H9 (cell line): ENCODE results near the gene SEMA3D. TPM values are rescaled to one million over a fixed set of nuclear protein-coding genes. Genes with fewer than 3 reads are reported as not detected.

Experiments
- DNase-seq: peaks from one replicate; pipeline ENCODE4 v3.0.0-alpha.2; 2017
- H2AFZ ChIP-seq: one replicate; pipeline ENCODE4 v1.6.1; 2013; ENCODE audit warnings: mild to moderate bottlenecking, low read length, control low read depth, moderate library complexity
- H2AK5ac ChIP-seq: 2 replicates; pipeline ENCODE4 v1.6.1; 2013; ENCODE audit warnings: low read length, control low read depth, mixed read lengths; ENCODE audit not compliant: insufficient read length
- H2BK120ac ChIP-seq: one replicate; pipeline ENCODE4 v1.6.1; 2013; ENCODE audit warnings: low read depth, mild to moderate bottlenecking, low read length, control low read depth, inconsistent platforms; ENCODE audit not compliant: poor library complexity, severe bottlenecking
- H2BK12ac ChIP-seq: 2 replicates; pipeline ENCODE4 v1.6.1; 2013; ENCODE audit warnings: low read length, control low read depth, mixed read lengths, low read depth; ENCODE audit not compliant: insufficient read length
- H2BK15ac ChIP-seq: 2 replicates; pipeline ENCODE4 v1.6.1; 2013; ENCODE audit warnings: low read depth, low read length, control low read depth
- H2BK20ac ChIP-seq: one replicate; pipeline ENCODE4 v1.6.1; 2013; ENCODE audit warnings: low read depth, mild to moderate bottlenecking, low read length, control low read depth, inconsistent platforms; ENCODE audit not compliant: poor library complexity, severe bottlenecking
- H2BK5ac ChIP-seq: 2 replicates; pipeline ENCODE4 v1.6.1; 2013; ENCODE audit warnings: low read length, control low read depth, mixed read lengths; ENCODE audit not compliant: insufficient read length
- H3K14ac ChIP-seq: 2 replicates; pipeline ENCODE4 v1.6.1; 2013; ENCODE audit warnings: low read length, control low read depth; ENCODE audit not compliant: insufficient read depth
- H3K18ac ChIP-seq: 2 replicates; pipeline ENCODE4 v1.6.1; 2013; ENCODE audit warnings: low read depth, mild to moderate bottlenecking, mixed read lengths, low read length, control low read depth; ENCODE audit not compliant: insufficient read length
- H3K23ac ChIP-seq: 2 replicates; pipeline ENCODE4 v1.6.1; 2013; ENCODE audit warnings: low read length, control low read depth, mixed read lengths, low read depth; ENCODE audit not compliant: insufficient read length
- H3K23me2 ChIP-seq: 2 replicates; pipeline ENCODE4 v1.6.1; 2013; ENCODE audit warnings: low read depth, mild to moderate bottlenecking, mixed read lengths, low read length, control low read depth; ENCODE audit not compliant: insufficient read length, poor library complexity, severe bottlenecking
- H3K27ac ChIP-seq: 2 replicates; pipeline ENCODE4 v1.5.1; 2013; ENCODE audit warnings: low read length, control low read depth, mixed read lengths, low read depth; ENCODE audit not compliant: insufficient read length
- H3K27me3 ChIP-seq: 2 replicates; pipeline ENCODE4 v1.6.1; 2013; ENCODE audit warnings: low read length, control low read depth, inconsistent platforms; ENCODE audit not compliant: insufficient read depth
- H3K4ac ChIP-seq: 2 replicates; pipeline ENCODE4 v1.6.1; 2013; ENCODE audit warnings: low read depth, mild to moderate bottlenecking, control low read depth, inconsistent platforms, low read length, moderate library complexity
- H3K4me1 ChIP-seq: 2 replicates; pipeline ENCODE4 v1.6.1; 2013; ENCODE audit warnings: low read length, control low read depth, inconsistent platforms; ENCODE audit not compliant: insufficient read depth
- H3K4me2 ChIP-seq: 2 replicates; pipeline ENCODE4 v1.6.1; 2013; ENCODE audit warnings: low read length, control low read depth, mixed read lengths; ENCODE audit not compliant: insufficient read length, insufficient read depth
- H3K56ac ChIP-seq: 2 replicates; pipeline ENCODE4 v1.6.1; 2013; ENCODE audit warnings: low read depth, mild to moderate bottlenecking, mixed read lengths, low read length, control low read depth; ENCODE audit not compliant: insufficient read length
- H3K79me1 ChIP-seq: 2 replicates; pipeline ENCODE4 v1.6.1; 2013; ENCODE audit warnings: low read depth, mild to moderate bottlenecking, moderate library complexity, low read length, control low read depth, inconsistent platforms; ENCODE audit not compliant: insufficient read depth, poor library complexity, severe bottlenecking
- H3K79me2 ChIP-seq: 2 replicates; pipeline ENCODE4 v1.6.1; 2013; ENCODE audit warnings: low read length, control low read depth, inconsistent platforms; ENCODE audit not compliant: insufficient read depth
- H3K9ac ChIP-seq: 2 replicates; pipeline ENCODE4 v1.6.1; 2013; ENCODE audit warnings: low read length, control low read depth, mixed read lengths; ENCODE audit not compliant: insufficient read length; ENCODE audit errors: extremely low read depth
- H3K9me3 ChIP-seq: one replicate; pipeline ENCODE4 v1.6.1; 2013; ENCODE audit warnings: low read depth, low read length, inconsistent platforms; ENCODE audit not compliant: control insufficient read depth
- H3T11ph ChIP-seq: one replicate; pipeline ENCODE4 v1.6.1; 2013; ENCODE audit warnings: mild to moderate bottlenecking, low read length, control low read depth, inconsistent platforms
- H4K20me1 ChIP-seq: one replicate; pipeline ENCODE4 v1.6.1; 2013; ENCODE audit not compliant: control insufficient read depth, insufficient read length, insufficient read depth
- H4K5ac ChIP-seq: 2 replicates; pipeline ENCODE4 v1.6.1; 2013; ENCODE audit warnings: low read depth, mild to moderate bottlenecking, mixed read lengths, low read length, control low read depth; ENCODE audit not compliant: insufficient read length
- H4K8ac ChIP-seq: replicated peaks from 2 replicates; pipeline ENCODE4 v1.6.1; 2013; ENCODE audit warnings: low read length, control low read depth, mixed read lengths, low read depth; ENCODE audit not compliant: insufficient read length
- H4K91ac ChIP-seq: 2 replicates; pipeline ENCODE4 v1.6.1; 2013; ENCODE audit warnings: low read depth, mild to moderate bottlenecking, moderate library complexity, mixed read lengths, low read length, control low read depth; ENCODE audit not compliant: insufficient read length
- H3K27ac Mint-ChIP-seq, 3 experiments: 2 replicates in 2 of 3; 3 replicates in 1 of 3; pipeline ENCODE4 v1.8.0; 2020 to 2021; ENCODE audit warnings: mixed read lengths in 3 of 3, mild to moderate bottlenecking in 1 of 3, moderate library complexity in 1 of 3
- H3K27me3 Mint-ChIP-seq: 2 replicates; pipeline ENCODE4 v1.8.0; 2021; ENCODE audit warnings: low read depth, mild to moderate bottlenecking, moderate library complexity, mixed read lengths
- H3K36me3 Mint-ChIP-seq, 3 experiments: 2 replicates in 2 of 3; 3 replicates in 1 of 3; pipeline ENCODE4 v1.8.0; 2020 to 2021; ENCODE audit warnings: low read depth in 3 of 3, mixed read lengths in 3 of 3; ENCODE audit not compliant: insufficient read depth in 1 of 3
- H3K4me1 Mint-ChIP-seq, 2 experiments: 2 replicates each; pipeline ENCODE4 v1.8.0; 2020; ENCODE audit warnings: mixed read lengths in 2 of 2
- H3K4me3 Mint-ChIP-seq, 2 experiments: 2 replicates in 1 of 2; 3 replicates in 1 of 2; pipeline ENCODE4 v1.8.0; 2020 to 2021; ENCODE audit warnings: mild to moderate bottlenecking in 2 of 2, mixed read lengths in 2 of 2, moderate library complexity in 1 of 2
- H3K9me3 Mint-ChIP-seq, 2 experiments: 2 replicates in 1 of 2; 3 replicates in 1 of 2; pipeline ENCODE4 v1.8.0; 2020; ENCODE audit warnings: mild to moderate bottlenecking in 2 of 2, mixed read lengths in 2 of 2, moderate library complexity in 1 of 2
- CTCF ChIP-seq: fragments of 200-600 bp; sonication (generic); conservative IDR thresholded peaks from 3 replicates; pipeline ENCODE4 v1.8.0; 2021; ENCODE audit warnings: antibody characterized with exemption, mild to moderate bottlenecking
- WGBS: extraction: QIAGEN DNeasy Blood & Tissue Kit; methylation state at CpG from one replicate; pipeline ENCODE4 v1.1.7; 2013; ENCODE audit warnings: missing lambda C conversion rate, low lambda C conversion rate, mixed read lengths; ENCODE audit not compliant: insufficient read length; ENCODE audit errors: extremely low coverage; 5-methylcytosine and 5-hydroxymethylcytosine counted together
- total RNA-seq: library from RNA; stranded (reverse); gene quantifications from 2 replicates; pipeline ENCODE4 v1.2.1, GENCODE V29; 2021

The SEMA3D gene
- total RNA-seq, 1 experiment from 2014 or later, result 5.4 TPM

- H3K27ac ChIP-seq, result no peak overlapping the region
- H3K27me3 ChIP-seq, result no peaks in the 10 kb centered on the region
- no peak overlapping the region for H2BK20ac ChIP-seq
- H2AK5ac ChIP-seq, result no peak overlapping the region
- no peak overlapping the region for H2BK15ac ChIP-seq
- H3K4me2 ChIP-seq, result no peak overlapping the region
- no peak overlapping the region for H3K14ac ChIP-seq
- H4K91ac ChIP-seq, result no peak overlapping the region
- no peaks in the 10 kb centered on the region for H3K79me1 ChIP-seq
- no peak overlapping the region for H2AFZ ChIP-seq
- H4K20me1 ChIP-seq, result no peaks in the 10 kb centered on the region
- H3T11ph ChIP-seq, result no peak overlapping the region
- H2BK5ac ChIP-seq, result no peak overlapping the region
- no peak overlapping the region for H3K23ac ChIP-seq
- no peak overlapping the region for H3K4me3 Mint-ChIP-seq
- H3K36me3 Mint-ChIP-seq, result no peaks in the 10 kb centered on the region
- no peak overlapping the region for H3K4ac ChIP-seq
- H3K23me2 ChIP-seq, result no peaks in the 10 kb centered on the region
- no peaks in the 10 kb centered on the region for H3K9me3 ChIP-seq
- no peak overlapping the region for H4K5ac ChIP-seq
- H3K9me3 Mint-ChIP-seq, result no peaks in the 10 kb centered on the region
- no peak for TF ChIP-seq CTCF
- H3K18ac ChIP-seq, result no peak overlapping the region
- no peaks in the 10 kb centered on the region for H3K79me2 ChIP-seq
- peak overlapping the region in 2 of 3 experiments; percentile 4 to 6; a peak in 3 of 7 replicates for H3K27ac Mint-ChIP-seq
- H3K27me3 Mint-ChIP-seq, result no peaks in the 10 kb centered on the region
- DNase-seq, result no peak
- H3K56ac ChIP-seq, result no peak overlapping the region
- H3K9ac ChIP-seq, result no peak overlapping the region
- no peak overlapping the region for H2BK120ac ChIP-seq
- no peak overlapping the region for H4K8ac ChIP-seq
- no peaks in the 10 kb centered on the region; the same call in 1 of the 2 replicates for H3K4me1 ChIP-seq
- H3K4me1 Mint-ChIP-seq, result peaks cover 6% of the 10 kb centered on the region in 2 experiments; a peak in 3 of 4 replicates
- no peak overlapping the region for H2BK12ac ChIP-seq
- no CpG with 5 or more reads among the region's 2 CpGs for WGBS
These were observed 125.4 kb downstream of the SEMA3D start for GRCh38 chr7:85061456-85061855.
